KMS-11 (cell line): ENCODE results near the gene NAGK.

Experiments
- H2AFZ ChIP-seq: fragments of 200-600 bp; sonication (generic); 2 replicates; pipeline ENCODE4 v1.6.1; 2016; ENCODE audit warnings: antibody characterized with exemption, mixed run types, low read depth
- H3K27ac ChIP-seq: fragments of 200-600 bp; sonication (generic); 2 replicates; pipeline ENCODE4 v1.6.1; 2016; ENCODE audit warnings: mild to moderate bottlenecking, mixed run types
- H3K27me3 ChIP-seq: fragments of 200-600 bp; sonication (generic); 2 replicates; pipeline ENCODE4 v1.6.1; 2017; ENCODE audit warnings: mild to moderate bottlenecking, low read depth, mixed run types, moderate library complexity; ENCODE audit not compliant: insufficient read depth
- H3K36me3 ChIP-seq: fragments of 200-600 bp; sonication (generic); 2 replicates; pipeline ENCODE4 v1.6.1; 2017; ENCODE audit warnings: mild to moderate bottlenecking, mixed run types; ENCODE audit not compliant: insufficient read depth
- H3K4me1 ChIP-seq: fragments of 200-600 bp; sonication (generic); 2 replicates; pipeline ENCODE4 v1.6.1; 2016; ENCODE audit warnings: mild to moderate bottlenecking, low read depth, mixed run types; ENCODE audit not compliant: poor library complexity, severe bottlenecking
- H3K4me2 ChIP-seq: fragments of 200-600 bp; sonication (generic); 2 replicates; pipeline ENCODE4 v1.7.0; 2016; ENCODE audit warnings: mild to moderate bottlenecking, mixed run types
- H3K4me3 ChIP-seq: fragments of 200-600 bp; sonication (generic); IDR thresholded peaks from 2 replicates; pipeline ENCODE4 v1.6.1; 2017; ENCODE audit warnings: low read depth, low read length, mixed read lengths; ENCODE audit not compliant: insufficient read depth
- H3K79me2 ChIP-seq: fragments of 200-600 bp; sonication (generic); 2 replicates; pipeline ENCODE4 v1.6.1; 2016; ENCODE audit warnings: low read depth, mixed run types; ENCODE audit not compliant: insufficient read depth
- H3K9ac ChIP-seq: fragments of 200-600 bp; sonication (generic); 2 replicates; pipeline ENCODE4 v1.6.1; 2016; ENCODE audit warnings: mild to moderate bottlenecking, mixed run types
- H4K20me1 ChIP-seq: fragments of 200-600 bp; sonication (generic); 2 replicates; pipeline ENCODE4 v1.6.1; 2016; ENCODE audit warnings: mild to moderate bottlenecking, mixed run types; ENCODE audit not compliant: insufficient read depth
- TF ChIP-seq, protein P1 (sequence below): fragments of 200-600 bp; sonication (generic); conservative IDR thresholded peaks from 2 replicates; pipeline ENCODE4 v1.6.1; 2017; ENCODE audit warnings: low read depth, mild to moderate bottlenecking, antibody characterized with exemption, low read length, moderate library complexity, mixed read lengths

NAGK gene

GRCh38 chr2:71121479-71121878, 53.0 kb downstream of the NAGK start:
- TF ChIP-seq, protein P1, sequence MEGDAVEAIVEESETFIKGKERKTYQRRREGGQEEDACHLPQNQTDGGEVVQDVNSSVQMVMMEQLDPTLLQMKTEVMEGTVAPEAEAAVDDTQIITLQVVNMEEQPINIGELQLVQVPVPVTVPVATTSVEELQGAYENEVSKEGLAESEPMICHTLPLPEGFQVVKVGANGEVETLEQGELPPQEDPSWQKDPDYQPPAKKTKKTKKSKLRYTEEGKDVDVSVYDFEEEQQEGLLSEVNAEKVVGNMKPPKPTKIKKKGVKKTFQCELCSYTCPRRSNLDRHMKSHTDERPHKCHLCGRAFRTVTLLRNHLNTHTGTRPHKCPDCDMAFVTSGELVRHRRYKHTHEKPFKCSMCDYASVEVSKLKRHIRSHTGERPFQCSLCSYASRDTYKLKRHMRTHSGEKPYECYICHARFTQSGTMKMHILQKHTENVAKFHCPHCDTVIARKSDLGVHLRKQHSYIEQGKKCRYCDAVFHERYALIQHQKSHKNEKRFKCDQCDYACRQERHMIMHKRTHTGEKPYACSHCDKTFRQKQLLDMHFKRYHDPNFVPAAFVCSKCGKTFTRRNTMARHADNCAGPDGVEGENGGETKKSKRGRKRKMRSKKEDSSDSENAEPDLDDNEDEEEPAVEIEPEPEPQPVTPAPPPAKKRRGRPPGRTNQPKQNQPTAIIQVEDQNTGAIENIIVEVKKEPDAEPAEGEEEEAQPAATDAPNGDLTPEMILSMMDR = no peak

GRCh38 chr2:71122387-71123298, 54.2 kb downstream of the NAGK start:
- Histone ChIP-seq H2AFZ (no peak overlapping the region), H3K27me3 (no peaks in the 10 kb centered on the region), H3K4me1 (no peaks in the 10 kb centered on the region), H4K20me1 (no peaks in the 10 kb centered on the region; the same call in 1 of the 2 replicates), H3K79me2 (peaks cover 4% of the 10 kb centered on the region; the same call in 1 of the 2 replicates), H3K36me3 (no peaks in the 10 kb centered on the region), H3K9ac (no peak overlapping the region), H3K4me3 (no peak overlapping the region), H3K27ac (no peak overlapping the region), H3K4me2 (no peak overlapping the region)
- TF ChIP-seq, protein P1 = no peak

More at GRCh38 chr2:71121479-71121878, 53.0 kb downstream of the NAGK start:
- Histone ChIP-seq H2AFZ (no peak overlapping the region), H3K9ac (no peak overlapping the region), H3K4me2 (no peak overlapping the region), H3K36me3 (no peaks in the 10 kb centered on the region), H4K20me1 (no peaks in the 10 kb centered on the region; the same call in 1 of the 2 replicates), H3K27me3 (no peaks in the 10 kb centered on the region), H3K4me3 (no peak overlapping the region), H3K79me2 (no peaks in the 10 kb centered on the region), H3K4me1 (no peaks in the 10 kb centered on the region), H3K27ac (no peak overlapping the region)

DNA sequence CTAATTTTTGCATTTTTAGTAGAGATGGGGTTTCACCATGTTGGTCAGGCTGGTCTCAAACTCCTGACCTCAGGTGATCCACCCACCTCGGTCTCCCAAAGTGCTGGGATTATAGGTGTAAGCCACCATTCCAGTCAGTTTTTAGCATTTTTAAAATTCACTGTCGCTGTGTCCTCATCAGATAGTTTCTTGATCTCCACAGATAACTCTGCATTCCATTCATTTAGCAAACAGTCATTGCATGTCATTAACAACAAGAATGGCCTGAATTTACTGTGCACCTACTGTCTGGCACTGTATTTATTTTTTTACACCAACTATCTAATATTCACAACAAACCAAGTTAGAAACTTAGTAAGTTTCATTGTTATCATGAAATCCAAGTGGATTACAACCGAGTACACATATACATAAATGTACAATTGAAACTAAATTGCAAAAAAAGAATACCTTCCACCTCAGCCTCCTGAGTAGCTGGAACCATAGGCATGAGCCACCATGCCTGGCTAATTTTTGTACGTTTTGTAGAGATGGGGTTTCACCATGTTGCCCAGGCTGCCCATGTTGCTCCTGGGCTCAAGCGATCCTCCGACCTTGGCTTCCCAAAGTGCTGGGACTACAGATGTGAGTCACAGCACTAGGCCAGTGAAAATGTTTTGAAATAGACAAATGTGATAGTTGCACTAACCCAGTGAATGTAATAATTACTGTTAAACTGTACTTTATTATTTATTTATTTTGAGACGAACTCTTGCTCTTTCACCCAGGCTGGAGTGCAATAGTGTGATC, 57.3 kb downstream of the NAGK start:
- H3K27ac ChIP-seq = no peak overlapping the region
- H3K9ac ChIP-seq = no peak overlapping the region
- H3K4me1 ChIP-seq = peaks cover 8% of the 10 kb centered on the region
- no peaks in the 10 kb centered on the region for H3K36me3 ChIP-seq
- TF ChIP-seq, protein P1 = no peak
- H4K20me1 ChIP-seq = no peaks in the 10 kb centered on the region; the same call in 1 of the 2 replicates
- H3K27me3 ChIP-seq = no peaks in the 10 kb centered on the region
- H2AFZ ChIP-seq = no peak overlapping the region
- H3K79me2 ChIP-seq = peaks cover 30% of the 10 kb centered on the region
- H3K4me3 ChIP-seq = no peak overlapping the region
- no peak overlapping the region for H3K4me2 ChIP-seq

GRCh38 chr2:71126957-71127356, 58.5 kb downstream of the NAGK start:
- no peak overlapping the region for H3K27ac ChIP-seq
- peaks cover 13% of the 10 kb centered on the region for H3K4me1 ChIP-seq
- TF ChIP-seq, protein P1 = no peak
- no peaks in the 10 kb centered on the region for H3K36me3 ChIP-seq
- no peak overlapping the region for H3K4me2 ChIP-seq
- H3K79me2 ChIP-seq = peaks cover 42% of the 10 kb centered on the region
- no peaks in the 10 kb centered on the region; the same call in 1 of the 2 replicates for H4K20me1 ChIP-seq
- no peak overlapping the region for H2AFZ ChIP-seq
- no peaks in the 10 kb centered on the region for H3K27me3 ChIP-seq
- H3K9ac ChIP-seq = no peak overlapping the region
- no peak overlapping the region for H3K4me3 ChIP-seq
